Keratinocyte (primary cell): Measurements from ENCODE around the gene BORCS8. TPM values are rescaled to one million over a fixed set of nuclear protein-coding genes. Genes with fewer than 3 reads are reported as not detected.
A peak's percentile ranks its signal among the peaks of the same experiment; 100 is the strongest.

ENCODE experiments used
- DNase-seq: peaks from one replicate; pipeline ENCODE4 v3.0.0-alpha.2; 2011; ENCODE audit warnings: low read depth, missing footprints, low spot score
- FAIRE-seq: peaks from 2 replicates; lab custom pipeline; 2011; peaks lifted over from hg19 to GRCh38; lab: Jason Lieb, UNC
- H2AFZ ChIP-seq: 2 replicates; pipeline ENCODE4 v1.6.0; 2012; ENCODE audit warnings: low read length, control low read depth, inconsistent platforms; ENCODE audit not compliant: control insufficient read depth
- H3K27ac ChIP-seq: 2 replicates; pipeline ENCODE4 v1.5.1; 2011; ENCODE audit warnings: low read length; ENCODE audit not compliant: control insufficient read depth, insufficient read depth
- H3K27me3 ChIP-seq: 3 replicates; pipeline ENCODE4 v1.6.0; 2011; ENCODE audit warnings: low read length; ENCODE audit not compliant: control insufficient read depth, insufficient read depth; ENCODE audit errors: extremely low read depth
- H3K36me3 ChIP-seq, 2 experiments: 2 replicates in 1 of 2; 3 replicates in 1 of 2; pipeline ENCODE4 v1.5.1; 2011; ENCODE audit warnings: low read length in 2 of 2, mild to moderate bottlenecking in 1 of 2; ENCODE audit not compliant: control insufficient read depth in 2 of 2, insufficient read depth in 2 of 2; ENCODE audit errors: extremely low read depth in 1 of 2
- H3K4me1 ChIP-seq: 3 replicates; pipeline ENCODE4 v1.5.1; 2011; ENCODE audit warnings: low read length; ENCODE audit not compliant: control insufficient read depth, insufficient read depth; ENCODE audit errors: extremely low read depth
- H3K4me2 ChIP-seq: 3 replicates; pipeline ENCODE4 v1.6.0; 2011; ENCODE audit warnings: low read depth, low read length; ENCODE audit not compliant: control insufficient read depth, insufficient read depth; ENCODE audit errors: extremely low read depth
- H3K4me3 ChIP-seq, 3 experiments: fragments of 200-600 bp in 1 of 3; sonication (generic) in 1 of 3; 2 replicates in 2 of 3; 3 replicates in 1 of 3; pipeline ENCODE4 v1.5.1; 2011 to 2016; ENCODE audit warnings: low read length in 3 of 3, mild to moderate bottlenecking in 3 of 3, control low read depth in 2 of 3, inconsistent platforms in 1 of 3, low read depth in 1 of 3, mixed read lengths in 1 of 3, mixed run types in 1 of 3, moderate library complexity in 1 of 3; ENCODE audit not compliant: control insufficient read depth in 2 of 3, insufficient read depth in 2 of 3; ENCODE audit errors: extremely low read depth in 1 of 3
- H3K79me2 ChIP-seq: 2 replicates; pipeline ENCODE4 v1.6.0; 2012; ENCODE audit warnings: low read length; ENCODE audit not compliant: control insufficient read depth, insufficient read depth
- H3K9ac ChIP-seq: 3 replicates; pipeline ENCODE4 v1.6.0; 2011; ENCODE audit warnings: low read length; ENCODE audit not compliant: control insufficient read depth, insufficient read depth; ENCODE audit errors: extremely low read depth
- H3K9me1 ChIP-seq: 3 replicates; pipeline ENCODE4 v1.6.0; 2011; ENCODE audit warnings: low read length; ENCODE audit not compliant: control insufficient read depth, insufficient read depth; ENCODE audit errors: extremely low read depth
- H3K9me3 ChIP-seq: 2 replicates; pipeline ENCODE4 v1.5.1; 2012; ENCODE audit warnings: low read depth, low read length; ENCODE audit not compliant: control insufficient read depth
- H4K20me1 ChIP-seq: 3 replicates; pipeline ENCODE4 v1.6.0; 2011; ENCODE audit warnings: low read length; ENCODE audit not compliant: control insufficient read depth, insufficient read depth; ENCODE audit errors: extremely low read depth
- EZH2 ChIP-seq: IDR thresholded peaks from one replicate; pipeline ENCODE4 v1.6.1; 2012; ENCODE audit warnings: inconsistent platforms, mild to moderate bottlenecking, low read length, moderate library complexity
- dilution Hi-C: fragments of 300-500 bp; cut with MboI; formaldehyde crosslinking; loops from one replicate; pipeline ENCODE4 v1.7.0; 2020; ENCODE audit warnings: low sequenced_read_pairs; ENCODE audit not compliant: extremely low pct_ligation_motif_present
- polyA plus RNA-seq, 5 experiments: library from polyadenylated mRNA; depleted of rRNA in 3 of 5; stranded (reverse) in 3 of 5; stranded (forward) in 1 of 5; unstranded in 1 of 5; fragments of >200 nt; gene quantifications; 1 replicate in 1 of 5; 2 replicates in 3 of 5; 3 replicates in 1 of 5; pipeline versions ENCODE4 v1.2.1 to v1.2.3, GENCODE V29; 2011 to 2012; ENCODE audit warnings: missing spikeins in 2 of 5, low read depth in 1 of 5, low replicate concordance in 1 of 5
- TF ChIP-seq, protein P1 (sequence below), 3 experiments: IDR thresholded peaks in 1 of 3; conservative IDR thresholded peaks in 1 of 3; optimal IDR thresholded peaks in 1 of 3; 2 replicates in 2 of 3; 3 replicates in 1 of 3; pipeline versions ENCODE3 to v1.5.1; 2011; ENCODE audit warnings: low read length in 3 of 3, mild to moderate bottlenecking in 3 of 3, moderate library complexity in 2 of 3, control low read depth in 1 of 3, inconsistent platforms in 1 of 3; ENCODE audit not compliant: insufficient read depth in 2 of 3; ENCODE audit errors: extremely low read depth in 1 of 3

The BORCS8 gene
- polyA plus RNA-seq, 1 donor (not counting 4 experiments of a cell fraction or from before 2014, with no cell fraction given), result 16.3 TPM

DNA sequence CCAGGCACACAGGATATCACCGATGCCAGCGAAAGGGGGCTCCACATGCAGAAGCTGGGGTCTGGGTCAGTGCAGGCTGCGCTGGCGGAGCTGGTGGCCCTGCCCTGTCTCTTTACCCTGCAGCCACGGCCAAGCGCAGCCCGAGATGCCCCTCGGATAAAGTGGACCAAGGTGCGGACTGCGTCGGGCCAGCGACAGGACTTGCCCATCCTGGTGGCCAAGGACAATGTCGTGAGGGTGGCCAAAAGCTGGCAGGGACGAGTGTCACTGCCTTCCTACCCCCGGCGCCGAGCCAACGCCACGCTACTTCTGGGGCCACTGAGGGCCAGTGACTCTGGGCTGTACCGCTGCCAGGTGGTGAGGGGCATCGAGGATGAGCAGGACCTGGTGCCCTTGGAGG is 27.0 kb upstream of the BORCS8 start:
- H3K9me1 ChIP-seq, result no peaks in the 10 kb centered on the region
- TF ChIP-seq, protein P1, sequence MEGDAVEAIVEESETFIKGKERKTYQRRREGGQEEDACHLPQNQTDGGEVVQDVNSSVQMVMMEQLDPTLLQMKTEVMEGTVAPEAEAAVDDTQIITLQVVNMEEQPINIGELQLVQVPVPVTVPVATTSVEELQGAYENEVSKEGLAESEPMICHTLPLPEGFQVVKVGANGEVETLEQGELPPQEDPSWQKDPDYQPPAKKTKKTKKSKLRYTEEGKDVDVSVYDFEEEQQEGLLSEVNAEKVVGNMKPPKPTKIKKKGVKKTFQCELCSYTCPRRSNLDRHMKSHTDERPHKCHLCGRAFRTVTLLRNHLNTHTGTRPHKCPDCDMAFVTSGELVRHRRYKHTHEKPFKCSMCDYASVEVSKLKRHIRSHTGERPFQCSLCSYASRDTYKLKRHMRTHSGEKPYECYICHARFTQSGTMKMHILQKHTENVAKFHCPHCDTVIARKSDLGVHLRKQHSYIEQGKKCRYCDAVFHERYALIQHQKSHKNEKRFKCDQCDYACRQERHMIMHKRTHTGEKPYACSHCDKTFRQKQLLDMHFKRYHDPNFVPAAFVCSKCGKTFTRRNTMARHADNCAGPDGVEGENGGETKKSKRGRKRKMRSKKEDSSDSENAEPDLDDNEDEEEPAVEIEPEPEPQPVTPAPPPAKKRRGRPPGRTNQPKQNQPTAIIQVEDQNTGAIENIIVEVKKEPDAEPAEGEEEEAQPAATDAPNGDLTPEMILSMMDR (optimal IDR thresholded peaks at IDR 0.05 in 1 of 3, IDR thresholded peaks at IDR 0.05 in 1 of 3, conservative IDR thresholded peaks at IDR 0.05 in 1 of 3; ENCODE audit: extremely low read depth in 1 of 3, insufficient read depth in 2 of 3, low read length in 3 of 3), result no peak
- TF ChIP-seq EZH2, result no peak
- dilution Hi-C loops, result no loop called here

GRCh38 chr19:19217099-19217498 is 25.1 kb upstream of the BORCS8 start:
- no peak overlapping the region for H3K27ac ChIP-seq
- H3K4me2 ChIP-seq, result no peak overlapping the region
- H3K9me3 ChIP-seq, result no peaks in the 10 kb centered on the region
- no peaks in the 10 kb centered on the region for H4K20me1 ChIP-seq
- H2AFZ ChIP-seq, result no peak overlapping the region
- DNase-seq (no peak), FAIRE-seq (no peak)
- dilution Hi-C loops, result no loop called here
- no peaks in the 10 kb centered on the region for H3K9me1 ChIP-seq
- no peaks in the 10 kb centered on the region for H3K79me2 ChIP-seq
- no peaks in the 10 kb centered on the region for H3K4me1 ChIP-seq
- no peak overlapping the region for H3K4me3 ChIP-seq
- peaks cover 23% of the 10 kb centered on the region for H3K27me3 ChIP-seq
- no peaks in the 10 kb centered on the region for H3K36me3 ChIP-seq
- no peak for TF ChIP-seq EZH2
- TF ChIP-seq, protein P1 (optimal IDR thresholded peaks at IDR 0.05 in 1 of 3, IDR thresholded peaks at IDR 0.05 in 1 of 3, conservative IDR thresholded peaks at IDR 0.05 in 1 of 3; ENCODE audit: extremely low read depth in 1 of 3, insufficient read depth in 2 of 3, low read length in 3 of 3), result peak in 1 of 3 experiments; percentile 12
- no peak overlapping the region for H3K9ac ChIP-seq

More for the DNA sequence above, 27.0 kb upstream of the BORCS8 start:
- H4K20me1 ChIP-seq, result no peaks in the 10 kb centered on the region
- no peaks in the 10 kb centered on the region for H3K9me3 ChIP-seq
- FAIRE-seq (no peak), DNase-seq (no peak)
- H3K4me3 ChIP-seq, result no peak overlapping the region
- H3K27me3 ChIP-seq, result peaks cover 7% of the 10 kb centered on the region
- no peaks in the 10 kb centered on the region for H3K79me2 ChIP-seq
- no peak overlapping the region for H3K9ac ChIP-seq
- no peaks in the 10 kb centered on the region for H3K36me3 ChIP-seq
- H3K4me2 ChIP-seq, result no peak overlapping the region
- no peak overlapping the region for H3K27ac ChIP-seq
- H2AFZ ChIP-seq, result no peak overlapping the region
- H3K4me1 ChIP-seq, result no peaks in the 10 kb centered on the region
